ENCODE data around the gene SF3B2. TPM values are rescaled to one million over a fixed set of nuclear protein-coding genes. Genes with fewer than 3 reads are reported as not detected.

Gene SF3B2
- total and polyA plus RNA-seq, 9 of the 15 experiments (the other 6 are each of a cell fraction or from before 2014, with no cell fraction given): 58.3 to 248 (median 157) TPM

GRCh38 chr11:66020212-66020611, 32.0 kb upstream of the SF3B2 start:
- TF ChIP-seq ZNF609 (CRISPR knock-in tag; IDR thresholded peaks at IDR 0.05; ENCODE audit: borderline replicate concordance): 0 out of 2 replicates have a peak, but pooled peaks have one; percentile 29
- no peak for TF ChIP-seq DACH1 (IDR thresholded peaks at IDR 0.05; ENCODE audit: partially characterized antibody)
- POLR2A ChIA-PET: interaction anchor here (1.2 to 2.7 kb wide), 2 partner anchors 12 to 15 kb away, joined by 3 to 8 read pairs; no protein-coding TSS in a partner anchor
- no peak for DNase-seq (ENCODE audit: extremely low read depth in 1 of 4, low spot score in 3 of 4)
- 68% methylated on average over 8 of the region's 8 CpGs for WGBS (ENCODE audit: insufficient coverage, low coverage, missing lambda C conversion rate)
- in situ Hi-C loops (cut with MboI) (no loop called here), intact Hi-C loops (cut with micrococcal nuclease) (no loop called here)
- peaks cover 21 to 71% of the 10 kb centered on the region in 2 experiments for H3K4me1 ChIP-seq (replicated peaks in 1 of 2; ENCODE audit: control insufficient read depth in 2 of 2, insufficient read depth in 2 of 2, low read length in 2 of 2)
- H4K20me1 ChIP-seq (replicated peaks; ENCODE audit: control insufficient read depth, insufficient read depth, low read length): no peaks in the 10 kb centered on the region
- FAIRE-seq: no peak
- no peak overlapping the region for H3K4me3 ChIP-seq
- no peak overlapping the region for H3K4me2 ChIP-seq (ENCODE audit: insufficient read depth, low read length)
- BruUV-seq (replicated peaks): no TSS peak
- ATAC-seq: no peak
- H3K27me3 ChIP-seq (ENCODE audit: control insufficient read depth in 2 of 2, insufficient read depth in 2 of 2, low read length in 2 of 2): no peaks in the 10 kb centered on the region
- no peak overlapping the region for H3K27ac ChIP-seq (ENCODE audit: extremely low read depth, low read depth, low read length)
- H3K9me3 ChIP-seq (replicated peaks; ENCODE audit: control insufficient read depth, insufficient read depth, low read depth, low read length): no peaks in the 10 kb centered on the region
- no peak overlapping the region for H2AFZ ChIP-seq (ENCODE audit: low read depth, low read length)
- CTCF ChIA-PET (ENCODE audit: low intra/inter-chr PET ratio): interaction anchor here (1.2 kb wide), 1 partner anchor 31 kb away, joined by 4 read pairs; no protein-coding TSS in a partner anchor
- no peaks in the 10 kb centered on the region for H3K79me2 ChIP-seq (ENCODE audit: control insufficient read depth, insufficient read depth, low read length)
- peaks cover 5% of the 10 kb centered on the region for H3K9me1 ChIP-seq (ENCODE audit: control insufficient read depth, insufficient read depth, low read length)
- H3K36me3 ChIP-seq (ENCODE audit: control insufficient read depth, insufficient read depth, low read length): no peaks in the 10 kb centered on the region
- H3K9ac ChIP-seq (ENCODE audit: insufficient read depth in 1 of 2, low read depth in 2 of 2, low read length in 2 of 2): 0 out of 4 replicates have a peak overlapping the region, but pooled peaks of 1 of the 2 experiments have one; percentile 43

All from K562 (cell line).